ENCODE measurements around the gene GRXCR1. TPM values are rescaled to one million over a fixed set of nuclear protein-coding genes. Genes with fewer than 3 reads are reported as not detected.

GRXCR1 gene
- polyA plus RNA-seq, 1 experiment, result not detected

DNA sequence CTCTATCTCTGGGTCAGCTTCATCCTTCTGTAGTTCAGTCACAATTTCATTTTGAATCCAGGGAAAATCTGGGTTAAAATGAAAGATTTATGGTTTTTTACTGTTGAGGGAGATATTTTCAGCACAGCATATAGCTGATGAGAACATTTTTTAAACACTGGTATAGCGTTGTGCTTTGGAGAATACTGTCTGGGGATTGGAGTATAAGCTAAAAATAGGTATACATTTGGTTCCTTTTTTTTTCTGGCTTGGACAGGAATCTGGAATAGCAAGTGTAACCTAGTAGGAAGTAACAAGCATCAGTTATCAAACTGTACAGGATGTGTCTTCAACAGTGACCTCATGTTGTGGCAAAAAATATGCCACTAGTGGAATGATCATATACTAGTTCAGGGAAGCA is 149.1 kb downstream of the GRXCR1 start:
- no peak for DNase-seq (ENCODE audit: low read depth)
- H3K4me3 ChIP-seq (ENCODE audit: low read depth, low read length), result no peak overlapping the region
- TF ChIP-seq, protein P1, sequence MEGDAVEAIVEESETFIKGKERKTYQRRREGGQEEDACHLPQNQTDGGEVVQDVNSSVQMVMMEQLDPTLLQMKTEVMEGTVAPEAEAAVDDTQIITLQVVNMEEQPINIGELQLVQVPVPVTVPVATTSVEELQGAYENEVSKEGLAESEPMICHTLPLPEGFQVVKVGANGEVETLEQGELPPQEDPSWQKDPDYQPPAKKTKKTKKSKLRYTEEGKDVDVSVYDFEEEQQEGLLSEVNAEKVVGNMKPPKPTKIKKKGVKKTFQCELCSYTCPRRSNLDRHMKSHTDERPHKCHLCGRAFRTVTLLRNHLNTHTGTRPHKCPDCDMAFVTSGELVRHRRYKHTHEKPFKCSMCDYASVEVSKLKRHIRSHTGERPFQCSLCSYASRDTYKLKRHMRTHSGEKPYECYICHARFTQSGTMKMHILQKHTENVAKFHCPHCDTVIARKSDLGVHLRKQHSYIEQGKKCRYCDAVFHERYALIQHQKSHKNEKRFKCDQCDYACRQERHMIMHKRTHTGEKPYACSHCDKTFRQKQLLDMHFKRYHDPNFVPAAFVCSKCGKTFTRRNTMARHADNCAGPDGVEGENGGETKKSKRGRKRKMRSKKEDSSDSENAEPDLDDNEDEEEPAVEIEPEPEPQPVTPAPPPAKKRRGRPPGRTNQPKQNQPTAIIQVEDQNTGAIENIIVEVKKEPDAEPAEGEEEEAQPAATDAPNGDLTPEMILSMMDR (IDR thresholded peaks at IDR 0.05; ENCODE audit: insufficient read depth, low read depth, low read length), result no peak
- H3K36me3 ChIP-seq (ENCODE audit: control insufficient read depth, insufficient read depth, low read length), result no peaks in the 10 kb centered on the region
- ChIA-PET CTCF (no interaction called here), POLR2A (no interaction called here)
- H3K27me3 ChIP-seq (ENCODE audit: control insufficient read depth, insufficient read depth, low read length), result no peaks in the 10 kb centered on the region

DNA sequence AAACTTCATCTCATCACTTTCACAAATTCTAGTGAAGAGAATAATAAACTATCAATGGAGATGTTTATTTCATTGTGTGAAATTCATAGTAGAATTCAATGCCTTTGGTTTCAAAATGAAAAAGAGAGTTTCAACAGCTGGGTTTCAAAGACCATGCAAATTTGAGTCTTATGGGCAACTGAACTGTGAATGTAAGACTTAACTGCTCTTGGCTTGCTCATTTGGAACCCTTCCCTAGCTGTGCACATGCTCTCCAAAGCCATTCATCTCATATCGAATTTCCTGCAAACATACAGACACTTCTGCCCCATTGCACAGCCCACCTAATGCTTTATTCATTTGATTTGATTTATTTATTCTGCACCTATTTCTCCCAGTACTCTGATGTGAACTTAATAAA is 154.5 kb downstream of the GRXCR1 start:
- CTCF ChIA-PET, result no interaction called here
- TF ChIP-seq, protein P1 (IDR thresholded peaks at IDR 0.05; ENCODE audit: insufficient read depth, low read depth, low read length), result no peak

DNA sequence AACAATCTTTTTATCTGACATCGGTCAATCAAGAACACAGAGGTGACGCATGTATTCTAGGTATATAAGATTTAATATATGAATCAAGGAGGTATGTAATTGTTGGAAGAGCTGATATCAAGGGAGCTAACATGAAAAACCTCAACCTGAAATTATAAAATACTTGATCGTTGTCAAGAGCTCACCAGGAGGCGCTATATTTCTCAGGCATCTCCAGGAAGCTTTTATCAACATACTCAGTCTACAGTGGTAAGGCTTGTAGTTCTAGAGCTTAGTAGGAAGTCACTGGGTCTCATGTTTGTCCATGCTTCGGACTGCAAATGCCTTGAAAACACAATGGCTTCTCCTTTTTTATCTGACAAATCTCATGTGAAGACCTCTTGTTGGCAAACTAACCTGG is 156.1 kb downstream of the GRXCR1 start:
- Histone ChIP-seq H3K27me3 (ENCODE audit: control insufficient read depth, insufficient read depth, low read length) (no peaks in the 10 kb centered on the region), H3K36me3 (ENCODE audit: control insufficient read depth, insufficient read depth, low read length) (no peaks in the 10 kb centered on the region), H3K4me3 (ENCODE audit: low read depth, low read length) (no peak overlapping the region)
- CTCF ChIA-PET, result no interaction called here
- TF ChIP-seq, protein P1 (IDR thresholded peaks at IDR 0.05; ENCODE audit: insufficient read depth, low read depth, low read length), result no peak
- no peak for DNase-seq (ENCODE audit: low read depth)
- POLR2A ChIA-PET, result no interaction called here

More for the DNA sequence above, 154.5 kb downstream of the GRXCR1 start:
- no peak for DNase-seq (ENCODE audit: low read depth)
- POLR2A ChIA-PET, result no interaction called here
- H3K27me3 ChIP-seq (ENCODE audit: control insufficient read depth, insufficient read depth, low read length), result no peaks in the 10 kb centered on the region
- no peak overlapping the region for H3K4me3 ChIP-seq (ENCODE audit: low read depth, low read length)
- H3K36me3 ChIP-seq (ENCODE audit: control insufficient read depth, insufficient read depth, low read length), result no peaks in the 10 kb centered on the region

- Histone ChIP-seq H3K27me3 (ENCODE audit: control insufficient read depth, insufficient read depth, low read length) (no peaks in the 10 kb centered on the region), H3K4me3 (ENCODE audit: low read depth, low read length) (no peak overlapping the region), H3K36me3 (ENCODE audit: control insufficient read depth, insufficient read depth, low read length) (no peaks in the 10 kb centered on the region)
- TF ChIP-seq, protein P1 (IDR thresholded peaks at IDR 0.05; ENCODE audit: insufficient read depth, low read depth, low read length), result no peak
- ChIA-PET POLR2A (no interaction called here), CTCF (no interaction called here)
- DNase-seq (ENCODE audit: low read depth), result no peak
Observed at GRCh38 chr4:43049326-43049725, 156.8 kb downstream of the GRXCR1 start.

GRCh38 chr4:43066415-43066814 is 173.9 kb downstream of the GRXCR1 start:
- Histone ChIP-seq H3K4me3 (ENCODE audit: low read depth, low read length) (no peak overlapping the region), H3K27me3 (ENCODE audit: control insufficient read depth, insufficient read depth, low read length) (no peaks in the 10 kb centered on the region), H3K36me3 (ENCODE audit: control insufficient read depth, insufficient read depth, low read length) (no peaks in the 10 kb centered on the region)
- no peak for DNase-seq (ENCODE audit: low read depth)
- ChIA-PET CTCF (no interaction called here), POLR2A (no interaction called here)
- TF ChIP-seq, protein P1 (IDR thresholded peaks at IDR 0.05; ENCODE audit: insufficient read depth, low read depth, low read length), result no peak
